GM12865 (cell line): ENCODE data around the gene KCTD12.
"Not testable (repeated sequence)": the region's sequence is repeated elsewhere in the genome, so short reads cannot be mapped to it uniquely, and the experiment has no call there.

Source experiments
- DNase-seq: peaks from one replicate; pipeline ENCODE4 v3.0.0; 2010; ENCODE audit warnings: low read depth
- H3K4me3 ChIP-seq: 2 replicates; pipeline ENCODE4 v1.5.1; 2011; ENCODE audit warnings: mild to moderate bottlenecking, low read depth, low read length, control low read depth
- CTCF ChIP-seq: IDR thresholded peaks from 2 replicates; pipeline ENCODE4 v1.5.1; 2011; ENCODE audit warnings: low read length, control low read depth, low read depth, inconsistent platforms; ENCODE audit not compliant: insufficient read depth; ENCODE audit errors: missing control alignments

The KCTD12 gene

GRCh38 chr13:76925115-76925514, 38.9 kb upstream of the KCTD12 start:
- no peak for DNase-seq
- no peak for TF ChIP-seq CTCF
- H3K4me3 ChIP-seq, result no peak overlapping the region

- DNase-seq, result no peak
- no peak for TF ChIP-seq CTCF
- H3K4me3 ChIP-seq, result no peak overlapping the region
Observed at GRCh38 chr13:76921516-76921915, 35.3 kb upstream of the KCTD12 start.

GRCh38 chr13:76917755-76918481, 31.7 kb upstream of the KCTD12 start:
- H3K4me3 ChIP-seq, DNase-seq: not testable (repeated sequence)

GRCh38 chr13:76917095-76917494, 30.9 kb upstream of the KCTD12 start:
- TF ChIP-seq CTCF, result no peak
- DNase-seq, result no peak
- no peak overlapping the region for H3K4me3 ChIP-seq

- no peak for DNase-seq
- no peak for TF ChIP-seq CTCF
- no peak overlapping the region for H3K4me3 ChIP-seq
Observed at GRCh38 chr13:76913898-76914297, 27.7 kb upstream of the KCTD12 start.

- no peak overlapping the region for H3K4me3 ChIP-seq
- no peak for TF ChIP-seq CTCF
Observed at GRCh38 chr13:76912476-76912875, 26.3 kb upstream of the KCTD12 start.

GRCh38 chr13:76904507-76904906, 18.3 kb upstream of the KCTD12 start:
- no peak for DNase-seq
- no peak for TF ChIP-seq CTCF
- H3K4me3 ChIP-seq, result no peak overlapping the region

More at GRCh38 chr13:76912476-76912875, 26.3 kb upstream of the KCTD12 start:
- no peak for DNase-seq
